ENCODE measurements around the gene TBC1D12. TPM values are rescaled to one million over a fixed set of nuclear protein-coding genes. Genes with fewer than 3 reads are reported as not detected.

TBC1D12 gene
- total RNA-seq, 2 experiments from 2014 or later, result 0.58 to 0.62 TPM

DNA sequence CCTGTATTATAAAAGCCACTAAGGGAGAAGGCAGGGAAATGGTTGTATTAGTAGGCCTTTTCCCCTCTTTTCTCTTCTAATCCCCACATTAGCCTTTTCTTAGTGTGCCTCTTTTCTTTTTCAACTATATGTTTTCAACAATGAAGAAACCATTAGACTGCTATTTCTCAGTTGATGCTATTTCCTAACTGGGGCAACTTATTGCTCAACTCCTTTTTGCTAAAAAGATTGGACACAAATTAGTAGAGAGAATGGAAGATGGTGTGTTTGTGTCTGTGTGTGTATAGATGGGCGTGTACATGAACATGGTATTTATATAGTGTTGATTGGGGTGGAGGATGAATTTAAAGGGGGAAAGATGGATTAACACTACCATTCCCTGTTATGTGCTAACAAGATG, 28.4 kb downstream of the TBC1D12 start:
- H3K27me3 Mint-ChIP-seq, result peaks cover 7% of the 10 kb centered on the region
- no peaks in the 10 kb centered on the region for H3K4me1 Mint-ChIP-seq (ENCODE audit: low read depth)
- peaks cover 7% of the 10 kb centered on the region for H3K9me3 Mint-ChIP-seq
- H3K27ac Mint-ChIP-seq, result no peak overlapping the region
- POLR2A ChIA-PET, result no interaction called here
- intact Hi-C loops (cut with micrococcal nuclease), result no loop called here
- H3K36me3 Mint-ChIP-seq, result no peaks in the 10 kb centered on the region
- CTCF ChIA-PET, result interaction anchor here (0.7 to 0.8 kb wide), 2 partner anchors 9 to 116 kb away, joined by 3 read pairs; no protein-coding TSS in a partner anchor
- no peak overlapping the region for H3K4me3 Mint-ChIP-seq
- DNase-seq, result no peak

- H3K9me3 Mint-ChIP-seq, result peaks cover under 1% of the 10 kb centered on the region
- peaks cover under 1% of the 10 kb centered on the region for H3K36me3 Mint-ChIP-seq
- no peak for DNase-seq
- POLR2A ChIA-PET, result no interaction called here
- no peak overlapping the region for H3K27ac Mint-ChIP-seq
- H3K4me1 Mint-ChIP-seq (ENCODE audit: low read depth), result no peaks in the 10 kb centered on the region
- no peak overlapping the region for H3K4me3 Mint-ChIP-seq
- H3K27me3 Mint-ChIP-seq, result peaks cover 2% of the 10 kb centered on the region
- intact Hi-C loops (cut with micrococcal nuclease), result no loop called here
- CTCF ChIA-PET, result interaction anchor here (3.0 kb wide), 1 partner anchor 12 kb away, joined by 28 read pairs; no protein-coding TSS in a partner anchor
Observed at GRCh38 chr10:94432443-94432842, 30.1 kb downstream of the TBC1D12 start.

DNA sequence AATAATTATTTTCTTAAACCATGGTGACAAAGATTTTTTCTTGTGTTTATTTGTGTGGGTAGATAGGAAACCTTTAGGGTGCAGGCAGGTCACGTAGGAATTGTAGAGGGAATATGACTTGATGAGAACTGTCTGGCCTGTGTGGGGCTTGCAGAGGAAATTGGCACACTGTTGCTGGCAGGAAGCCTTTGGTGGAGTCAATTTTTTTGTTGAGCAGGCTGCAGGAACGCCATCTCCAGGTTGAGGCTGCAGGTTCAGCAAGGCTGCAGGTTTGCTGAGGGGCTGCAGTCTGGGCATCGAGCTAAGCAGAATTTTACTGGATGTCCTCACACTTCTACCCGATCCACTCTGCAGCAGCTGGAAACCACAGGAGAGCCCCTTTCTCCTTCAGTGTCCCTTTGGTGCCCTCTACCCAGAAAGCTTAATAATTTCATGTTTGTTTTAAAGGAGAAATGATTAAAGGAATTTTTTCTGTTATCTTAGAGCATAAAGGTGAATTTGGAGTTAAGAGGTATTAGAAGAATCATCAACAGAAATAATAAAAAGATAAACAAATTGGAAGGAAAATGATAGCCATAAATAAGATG, 37.0 kb downstream of the TBC1D12 start:
- CTCF ChIA-PET, result interaction anchor here (0.9 kb wide), 1 partner anchor 9 kb away, joined by 3 read pairs; no protein-coding TSS in a partner anchor
- H3K9me3 Mint-ChIP-seq, result peaks cover 4% of the 10 kb centered on the region
- intact Hi-C loops (cut with micrococcal nuclease), result no loop called here

GRCh38 chr10:94440096-94440495, 37.8 kb downstream of the TBC1D12 start:
- CTCF ChIA-PET, result interaction anchor here (0.9 kb wide), 1 partner anchor 10 kb away, joined by 3 read pairs; no protein-coding TSS in a partner anchor
- peaks cover 4% of the 10 kb centered on the region for H3K9me3 Mint-ChIP-seq
- DNase-seq, result no peak
- POLR2A ChIA-PET, result no interaction called here
- peaks cover 3% of the 10 kb centered on the region for H3K36me3 Mint-ChIP-seq
- no peak overlapping the region for H3K27ac Mint-ChIP-seq
- no peak overlapping the region for H3K4me3 Mint-ChIP-seq
- H3K27me3 Mint-ChIP-seq, result peaks cover 8% of the 10 kb centered on the region
- no peaks in the 10 kb centered on the region for H3K4me1 Mint-ChIP-seq (ENCODE audit: low read depth)
- intact Hi-C loops (cut with micrococcal nuclease), result loop anchor here (5.0 kb wide), 2 partner anchors 78 to 118 kb away; partner anchors contain the start of gene NOC3L

More for the DNA sequence above, 37.0 kb downstream of the TBC1D12 start:
- peaks cover 8% of the 10 kb centered on the region for H3K27me3 Mint-ChIP-seq
- no peak overlapping the region for H3K27ac Mint-ChIP-seq
- DNase-seq, result no peak
- H3K4me1 Mint-ChIP-seq (ENCODE audit: low read depth), result no peaks in the 10 kb centered on the region
- POLR2A ChIA-PET, result no interaction called here
- H3K4me3 Mint-ChIP-seq, result no peak overlapping the region
- H3K36me3 Mint-ChIP-seq, result peaks cover 3% of the 10 kb centered on the region

DNA sequence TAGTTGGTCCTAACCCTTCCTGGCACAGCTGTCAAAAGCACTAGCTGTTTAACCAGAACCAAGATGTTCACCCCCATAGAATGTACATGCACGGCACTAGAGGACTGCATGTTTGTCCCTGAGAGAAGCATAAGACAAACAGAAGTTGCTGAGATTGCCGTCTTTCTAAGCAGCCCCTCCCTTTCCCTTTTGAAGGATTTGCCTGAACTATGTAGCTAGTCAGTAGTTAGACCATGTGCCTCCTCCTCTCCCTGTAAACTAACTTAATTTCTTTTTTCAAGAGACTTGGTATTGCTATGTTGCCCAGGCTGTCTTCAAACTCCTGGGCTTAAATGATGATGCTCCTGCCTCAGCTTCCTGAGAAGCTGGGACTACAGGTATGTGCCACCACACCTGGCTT, 40.7 kb downstream of the TBC1D12 start:
- intact Hi-C loops (cut with micrococcal nuclease), result loop anchor here (5.0 kb wide), 2 partner anchors 81 to 121 kb away; partner anchors contain the start of gene NOC3L
- Mint-ChIP-seq H3K36me3 (no peaks in the 10 kb centered on the region), H3K4me3 (no peak overlapping the region), H3K9me3 (no peaks in the 10 kb centered on the region), H3K27ac (no peak overlapping the region), H3K27me3 (peaks cover 8% of the 10 kb centered on the region), H3K4me1 (ENCODE audit: low read depth) (no peaks in the 10 kb centered on the region)
- ChIA-PET POLR2A (no interaction called here), CTCF (interaction anchor here (0.6 to 1.2 kb wide), 5 partner anchors 31 to 209 kb away, joined by 3 to 6 read pairs (median 3); partner anchors contain the start of gene TBC1D12)
- no peak for DNase-seq

GRCh38 chr10:94443549-94443948, 41.2 kb downstream of the TBC1D12 start:
- H3K4me3 Mint-ChIP-seq, result no peak overlapping the region

GRCh38 chr10:94450782-94451181, 48.4 kb downstream of the TBC1D12 start:
- intact Hi-C loops (cut with micrococcal nuclease), result no loop called here
- H3K36me3 Mint-ChIP-seq, result no peaks in the 10 kb centered on the region
- POLR2A ChIA-PET, result no interaction called here
- H3K27me3 Mint-ChIP-seq, result peaks cover 6% of the 10 kb centered on the region
- DNase-seq, result no peak
- CTCF ChIA-PET, result no interaction called here
- H3K4me3 Mint-ChIP-seq, result no peak overlapping the region
- no peaks in the 10 kb centered on the region for H3K4me1 Mint-ChIP-seq (ENCODE audit: low read depth)
- no peak overlapping the region for H3K27ac Mint-ChIP-seq
- peaks cover 3% of the 10 kb centered on the region for H3K9me3 Mint-ChIP-seq

More at GRCh38 chr10:94443549-94443948, 41.2 kb downstream of the TBC1D12 start:
- H3K9me3 Mint-ChIP-seq, result no peaks in the 10 kb centered on the region
- no peaks in the 10 kb centered on the region for H3K4me1 Mint-ChIP-seq (ENCODE audit: low read depth)
- intact Hi-C loops (cut with micrococcal nuclease), result loop anchor here (5.0 kb wide), 2 partner anchors 81 to 121 kb away; partner anchors contain the start of gene NOC3L
- H3K27me3 Mint-ChIP-seq, result peaks cover 8% of the 10 kb centered on the region
- ChIA-PET CTCF (interaction anchor here (0.6 to 2.4 kb wide), 28 partner anchors 9 to 803 kb away, joined by 3 to 31 read pairs (median 4); partner anchors contain the start of genes NOC3L and TBC1D12), POLR2A (no interaction called here)
- DNase-seq, result no peak
- H3K36me3 Mint-ChIP-seq, result no peaks in the 10 kb centered on the region
- H3K27ac Mint-ChIP-seq, result no peak overlapping the region

DNA sequence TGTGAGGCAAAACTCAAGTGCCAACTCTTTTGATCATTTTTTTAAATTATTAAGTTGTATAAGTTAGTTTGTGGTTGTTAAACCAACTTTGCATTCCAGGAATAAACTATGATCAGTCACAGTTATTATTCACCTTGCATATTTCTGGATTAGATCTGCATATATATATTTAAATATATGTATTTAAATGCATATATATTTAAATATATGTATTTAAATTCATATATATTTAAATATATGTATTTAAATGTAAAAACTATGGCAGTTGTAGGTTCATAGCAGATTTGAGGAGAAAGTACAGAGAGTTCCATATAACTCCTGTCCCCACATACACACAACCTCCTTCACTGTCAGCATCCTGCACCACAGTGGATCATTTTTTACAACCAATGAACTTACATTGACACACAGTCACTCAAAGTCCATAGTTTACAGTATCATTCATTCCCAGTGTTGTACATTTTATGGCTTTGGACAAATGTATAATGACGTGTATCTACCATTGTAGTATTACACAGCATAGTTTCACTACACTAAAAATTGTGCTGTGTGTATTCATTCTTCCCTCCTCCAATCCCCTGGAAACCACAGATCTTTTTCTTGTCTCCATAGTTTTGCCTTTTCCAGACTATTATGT, 49.7 kb downstream of the TBC1D12 start:
- H3K9me3 Mint-ChIP-seq, result peaks cover 7% of the 10 kb centered on the region
- no peaks in the 10 kb centered on the region for H3K36me3 Mint-ChIP-seq
- H3K4me1 Mint-ChIP-seq (ENCODE audit: low read depth), result no peaks in the 10 kb centered on the region
- intact Hi-C loops (cut with micrococcal nuclease), result no loop called here
- no peak for DNase-seq
- POLR2A ChIA-PET, result no interaction called here
- CTCF ChIA-PET, result interaction anchor here (1.3 kb wide), 1 partner anchor 8 kb away, joined by 6 read pairs; no protein-coding TSS in a partner anchor
- no peak overlapping the region for H3K27ac Mint-ChIP-seq
- H3K27me3 Mint-ChIP-seq, result peaks cover 7% of the 10 kb centered on the region
- H3K4me3 Mint-ChIP-seq, result no peak overlapping the region

GRCh38 chr10:94456942-94457341, 54.6 kb downstream of the TBC1D12 start:
- Mint-ChIP-seq H3K27ac (no peak overlapping the region), H3K36me3 (no peaks in the 10 kb centered on the region), H3K27me3 (peaks cover 12% of the 10 kb centered on the region), H3K4me1 (ENCODE audit: low read depth) (no peaks in the 10 kb centered on the region), H3K4me3 (no peak overlapping the region), H3K9me3 (peaks cover 7% of the 10 kb centered on the region)
- POLR2A ChIA-PET, result no interaction called here
- no peak for DNase-seq
- CTCF ChIA-PET, result no interaction called here
- intact Hi-C loops (cut with micrococcal nuclease), result no loop called here

DNA sequence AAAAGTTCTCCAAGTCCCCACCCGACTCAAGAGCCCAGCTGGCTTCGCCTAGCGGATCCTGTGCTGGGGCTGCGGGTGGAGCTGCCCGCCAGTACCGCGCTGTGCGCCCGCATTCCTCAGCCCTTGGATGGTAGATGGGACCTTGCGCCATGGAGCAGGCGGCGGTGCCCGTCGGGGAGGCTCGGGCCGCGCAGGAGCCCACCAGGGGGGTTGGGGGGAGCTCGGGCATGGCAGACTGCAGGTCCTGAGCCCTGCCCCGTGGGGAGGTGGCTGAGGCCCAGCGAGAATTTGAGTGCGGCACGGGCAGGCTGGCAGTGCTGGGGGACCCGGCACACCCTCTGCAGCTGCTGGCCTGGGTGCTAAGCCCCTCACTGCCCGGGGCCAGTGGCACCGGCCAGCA, 57.0 kb downstream of the TBC1D12 start:
- no peaks in the 10 kb centered on the region for H3K36me3 Mint-ChIP-seq
- H3K9me3 Mint-ChIP-seq, result peaks cover 4% of the 10 kb centered on the region
- H3K27ac Mint-ChIP-seq, result no peak overlapping the region
- CTCF ChIA-PET, result no interaction called here
- DNase-seq, result no peak
- H3K4me1 Mint-ChIP-seq (ENCODE audit: low read depth), result no peaks in the 10 kb centered on the region
- intact Hi-C loops (cut with micrococcal nuclease), result no loop called here
- H3K4me3 Mint-ChIP-seq, result no peak overlapping the region
- POLR2A ChIA-PET, result no interaction called here
- peaks cover 12% of the 10 kb centered on the region for H3K27me3 Mint-ChIP-seq

DNA sequence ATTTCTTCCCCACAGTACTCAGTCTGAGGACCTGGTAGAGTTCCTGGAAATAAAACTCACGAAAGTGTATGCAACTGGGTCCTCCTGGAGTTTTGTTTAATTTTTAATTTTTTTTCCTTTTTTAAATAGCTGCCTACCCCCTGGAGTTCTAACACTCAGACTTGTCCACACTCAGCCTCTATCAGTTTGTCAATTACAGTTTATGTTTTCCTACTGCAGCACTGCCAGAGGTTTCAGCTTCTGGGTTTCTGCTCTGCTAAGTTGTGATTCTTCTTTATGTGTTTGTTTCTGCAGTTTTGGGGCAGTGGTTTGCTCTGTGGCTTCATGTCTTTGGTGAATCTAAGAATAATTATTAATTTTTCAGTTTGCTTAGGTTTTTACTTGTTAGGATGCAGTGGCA, 59.2 kb downstream of the TBC1D12 start:
- Mint-ChIP-seq H3K27ac (no peak overlapping the region), H3K36me3 (no peaks in the 10 kb centered on the region), H3K9me3 (no peaks in the 10 kb centered on the region), H3K27me3 (peaks cover 9% of the 10 kb centered on the region), H3K4me1 (ENCODE audit: low read depth) (no peaks in the 10 kb centered on the region), H3K4me3 (no peak overlapping the region)
- intact Hi-C loops (cut with micrococcal nuclease), result no loop called here
- CTCF ChIA-PET, result interaction anchor here (1.3 kb wide), 1 partner anchor 18 kb away, joined by 4 read pairs; no protein-coding TSS in a partner anchor
- POLR2A ChIA-PET, result no interaction called here
- no peak for DNase-seq

- Mint-ChIP-seq H3K36me3 (no peaks in the 10 kb centered on the region), H3K4me1 (ENCODE audit: low read depth) (no peaks in the 10 kb centered on the region), H3K27ac (no peak overlapping the region), H3K27me3 (peaks cover 9% of the 10 kb centered on the region), H3K4me3 (no peak overlapping the region), H3K9me3 (no peaks in the 10 kb centered on the region)
- intact Hi-C loops (cut with micrococcal nuclease), result no loop called here
- POLR2A ChIA-PET, result no interaction called here
- CTCF ChIA-PET, result interaction anchor here (1.3 kb wide), 1 partner anchor 18 kb away, joined by 4 read pairs; no protein-coding TSS in a partner anchor
- DNase-seq, result no peak
Observed at GRCh38 chr10:94462130-94462529, 59.8 kb downstream of the TBC1D12 start.
